ENCODE results near the gene NOL7.
A peak's percentile ranks its signal among the peaks of the same experiment; 100 is the strongest.

Gene NOL7

GRCh38 chr6:13597073-13597472 is 18.1 kb upstream of the NOL7 start:
- DNase-seq (ENCODE audit: low spot score): no peak

GRCh38 chr6:13600036-13600435 is 15.1 kb upstream of the NOL7 start:
- DNase-seq (ENCODE audit: low spot score): no peak

GRCh38 chr6:13604135-13604534 is 11.0 kb upstream of the NOL7 start:
- DNase-seq (ENCODE audit: low spot score): no peak

GRCh38 chr6:13604546-13605416 is 10.4 kb upstream of the NOL7 start:
- no peak for DNase-seq (ENCODE audit: low spot score)

- DNase-seq (ENCODE audit: low spot score): no peak
Measured at GRCh38 chr6:13605634-13606033, 9.5 kb upstream of the NOL7 start.

- no peak for DNase-seq (ENCODE audit: low spot score)
Measured at GRCh38 chr6:13611715-13612114, 3.4 kb upstream of the NOL7 start.

GRCh38 chr6:13613029-13613594 is 2.0 kb upstream of the NOL7 start:
- DNase-seq (ENCODE audit: low spot score): no peak

GRCh38 chr6:13614126-13614925 is 809 bp upstream of the NOL7 start:
- DNase-seq (ENCODE audit: low spot score): no peak

GRCh38 chr6:13615792-13616120 is 621 bp downstream of the NOL7 start:
- DNase-seq (ENCODE audit: low spot score): no peak

GRCh38 chr6:13617066-13617465 is 1.9 kb downstream of the NOL7 start:
- DNase-seq (ENCODE audit: low spot score): no peak

- DNase-seq (ENCODE audit: low spot score): no peak
Measured at GRCh38 chr6:13624871-13625288, 9.7 kb downstream of the NOL7 start.

- DNase-seq (ENCODE audit: low spot score): no peak
Measured at GRCh38 chr6:13629459-13630116, 14.5 kb downstream of the NOL7 start.

GRCh38 chr6:13630499-13630898 is 15.4 kb downstream of the NOL7 start:
- DNase-seq (ENCODE audit: low spot score): no peak

GRCh38 chr6:13633343-13633742 is 18.2 kb downstream of the NOL7 start:
- DNase-seq (ENCODE audit: low spot score): no peak

- DNase-seq (ENCODE audit: low spot score): peak; percentile 53
Measured at GRCh38 chr6:13635948-13636658, 21.0 kb downstream of the NOL7 start.

GRCh38 chr6:13638014-13638413 is 22.9 kb downstream of the NOL7 start:
- no peak for DNase-seq (ENCODE audit: low spot score)

- no peak for DNase-seq (ENCODE audit: low spot score)
Measured at GRCh38 chr6:13638626-13639025, 23.5 kb downstream of the NOL7 start.

- DNase-seq (ENCODE audit: low spot score): no peak
Measured at GRCh38 chr6:13641315-13641714, 26.2 kb downstream of the NOL7 start.

- no peak for DNase-seq (ENCODE audit: low spot score)
Measured at GRCh38 chr6:13643125-13643524, 28.0 kb downstream of the NOL7 start.

GRCh38 chr6:13648850-13649249 is 33.7 kb downstream of the NOL7 start:
- DNase-seq (ENCODE audit: low spot score): no peak

GRCh38 chr6:13649393-13649792 is 34.3 kb downstream of the NOL7 start:
- no peak for DNase-seq (ENCODE audit: low spot score)

- no peak for DNase-seq (ENCODE audit: low spot score)
Measured at GRCh38 chr6:13653296-13653695, 38.2 kb downstream of the NOL7 start.

Data from pons (tissue), 1 donor.